HG03575 (cell line): ENCODE measurements around the gene OR52M1.

Source experiments
- ATAC-seq: cut with Tn5 transposase; IDR thresholded peaks from one replicate; pipeline ENCODE4 v1.9.1; 2021; ENCODE audit not compliant: unreplicated experiment, insufficient number of reproducible peaks, low FRiP score; ENCODE audit errors: extremely low read depth

Gene OR52M1

DNA sequence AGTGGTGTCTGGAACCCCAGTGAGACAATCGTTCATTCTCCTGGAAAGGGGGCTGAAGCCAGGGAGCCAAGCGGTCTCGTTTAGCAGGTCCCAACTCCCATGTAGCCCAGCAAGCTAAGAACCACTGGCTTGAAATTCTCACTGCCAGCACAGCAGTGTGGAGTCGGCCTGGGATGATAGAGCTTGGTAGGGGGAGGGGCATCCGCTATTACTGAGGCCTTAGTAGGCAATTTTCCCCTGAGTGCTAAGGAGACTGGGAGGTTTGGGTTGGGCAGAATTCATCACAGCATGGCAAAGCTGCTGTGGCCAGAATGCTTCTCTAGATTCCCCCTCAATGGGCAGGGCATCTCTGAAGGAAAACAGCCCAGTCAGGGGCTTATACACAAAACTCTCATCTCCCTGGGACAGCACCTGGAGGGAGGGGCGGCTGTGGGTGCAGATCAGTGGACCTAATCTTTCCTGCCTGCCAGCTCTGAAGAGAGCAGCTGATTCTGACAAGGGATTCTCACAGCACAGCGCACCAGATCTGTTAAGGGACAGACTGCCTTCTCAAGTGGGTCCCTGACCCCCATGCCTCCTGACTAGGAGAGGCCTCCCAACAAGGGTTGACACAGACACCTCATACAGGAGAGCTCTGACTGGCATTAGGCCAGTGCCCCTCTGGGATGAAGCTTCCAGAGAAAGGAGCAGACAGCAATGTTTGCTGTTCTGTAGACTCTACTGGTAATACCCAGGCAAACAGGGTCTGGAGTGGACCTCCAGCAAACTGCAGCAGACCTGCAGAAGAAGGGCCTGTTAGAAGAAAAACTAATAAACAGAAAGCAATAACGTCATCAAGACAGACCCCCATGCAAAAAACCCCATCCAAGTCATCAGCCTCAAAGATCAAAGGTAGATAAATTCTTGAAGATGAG is 14.8 kb downstream of the OR52M1 start:
- no peak for ATAC-seq

GRCh38 chr11:4560467-4560866 is 15.5 kb downstream of the OR52M1 start:
- no peak for ATAC-seq

- no peak for ATAC-seq
Observed at GRCh38 chr11:4565371-4565770, 20.4 kb downstream of the OR52M1 start.

- no peak for ATAC-seq
Observed at GRCh38 chr11:4569075-4569474, 24.1 kb downstream of the OR52M1 start.

- no peak for ATAC-seq
Observed at GRCh38 chr11:4576880-4577279, 31.9 kb downstream of the OR52M1 start.

GRCh38 chr11:4577761-4578160 is 32.8 kb downstream of the OR52M1 start:
- no peak for ATAC-seq

- no peak for ATAC-seq
Observed at GRCh38 chr11:4578624-4579023, 33.6 kb downstream of the OR52M1 start.

DNA sequence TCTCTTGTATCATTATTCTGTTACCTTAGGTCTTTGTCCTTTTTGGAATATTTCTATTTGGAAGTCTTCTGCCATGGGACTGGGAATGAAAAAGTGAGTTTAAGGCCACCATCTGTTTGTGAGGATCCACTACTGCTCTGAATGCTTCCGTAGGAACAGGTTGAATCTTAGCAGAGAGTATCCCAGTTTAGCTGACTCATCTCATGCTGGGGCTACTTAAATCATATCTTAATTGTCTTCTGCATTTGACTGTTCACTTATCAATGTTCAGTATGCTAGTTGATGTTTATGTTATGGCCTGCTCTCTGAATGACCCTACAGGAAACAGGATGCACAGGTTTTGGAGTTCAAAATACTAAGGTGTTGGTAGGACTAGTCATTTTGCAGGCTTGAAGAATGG is 35.1 kb downstream of the OR52M1 start:
- no peak for ATAC-seq

DNA sequence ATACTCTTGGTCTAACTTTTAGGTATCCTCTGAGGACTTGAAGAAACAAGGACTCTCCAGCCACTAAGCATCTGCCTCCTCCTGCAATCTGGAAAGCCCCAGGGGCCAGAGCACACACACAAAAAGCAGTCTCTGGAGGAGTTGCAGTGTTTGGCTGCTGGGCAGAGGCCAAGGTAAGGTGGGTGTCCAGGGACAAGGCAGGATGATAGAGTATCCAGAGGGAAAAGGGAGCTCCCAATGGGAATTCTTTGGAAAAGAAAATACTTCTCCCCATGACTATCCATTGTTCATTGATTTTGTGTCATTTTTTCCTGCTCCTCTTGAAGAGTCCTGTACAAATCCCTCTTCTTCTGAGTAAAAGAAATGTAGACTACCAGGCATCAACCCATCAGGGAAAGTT is 36.5 kb downstream of the OR52M1 start, which contains the start of gene OR52I2:
Gene OR52I2 (plus strand): TSS at position 301 of the 400 bp plus-strand sequence.
- no peak for ATAC-seq

DNA sequence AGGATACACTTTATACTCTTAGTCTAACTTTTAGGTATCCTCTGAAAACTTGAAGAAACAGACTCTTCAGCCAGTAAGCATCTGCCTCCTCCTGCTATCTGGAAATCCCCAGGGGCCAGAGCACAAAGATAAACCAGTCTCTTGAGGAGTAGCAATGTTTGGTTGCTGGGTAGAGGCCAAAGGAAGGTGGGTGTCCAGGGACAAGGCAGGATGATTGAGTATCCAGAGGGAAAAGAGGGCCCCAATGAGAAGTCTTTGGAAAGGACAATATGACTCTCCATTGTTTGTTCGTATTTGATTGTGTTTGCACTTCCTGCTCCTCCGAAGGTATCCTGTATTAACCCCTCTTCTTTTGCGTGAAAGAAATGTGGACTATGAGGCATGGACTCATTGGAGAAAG is 44.0 kb downstream of the OR52M1 start:
- ATAC-seq: no peak

DNA sequence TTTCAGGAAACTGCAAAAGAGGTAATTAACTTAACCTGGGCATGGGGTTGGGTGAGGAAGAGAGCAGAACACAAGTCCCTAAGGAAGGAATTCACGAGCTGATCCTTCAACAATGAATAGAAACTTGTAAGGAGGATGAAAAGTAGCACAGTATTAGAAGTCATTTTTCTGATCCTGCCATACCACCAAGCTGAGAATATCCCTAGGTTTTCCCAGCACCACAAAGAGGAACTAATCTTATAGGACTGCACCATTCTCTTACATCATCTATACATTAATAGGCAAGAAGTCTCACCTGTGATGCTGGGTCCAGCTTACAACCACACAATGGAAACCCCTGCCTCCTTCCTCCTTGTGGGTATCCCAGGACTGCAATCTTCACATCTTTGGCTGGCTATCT is 48.7 kb downstream of the OR52M1 start, which contains the start of gene OR52I1:
Gene OR52I1 (plus strand): TSS at position 301 of the 400 bp plus-strand sequence. CDS start 0 bp downstream, at position 301.
- no peak for ATAC-seq
